ENCODE results near the gene KCNJ2.

Gene KCNJ2

DNA sequence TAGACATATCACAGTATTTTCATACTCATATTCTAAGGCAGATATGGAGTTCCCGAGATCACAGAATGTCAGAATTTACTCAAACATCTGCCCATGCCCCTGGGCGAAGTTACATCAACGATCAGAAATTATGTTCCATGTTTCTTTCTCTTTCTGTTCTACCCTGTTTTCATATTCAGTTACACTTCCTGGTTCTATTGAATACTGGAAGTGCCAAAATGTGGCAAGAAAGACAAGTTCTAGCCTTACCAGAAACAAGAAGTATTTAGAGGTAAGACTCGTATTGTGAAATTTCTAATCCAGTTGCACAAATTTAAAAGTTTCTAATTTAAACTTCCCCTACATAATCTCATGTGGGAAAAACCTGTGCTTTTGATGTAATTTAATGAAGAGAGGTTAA, 36.1 kb downstream of the KCNJ2 start:
- no peak for DNase-seq (ENCODE audit: low read depth)

DNA sequence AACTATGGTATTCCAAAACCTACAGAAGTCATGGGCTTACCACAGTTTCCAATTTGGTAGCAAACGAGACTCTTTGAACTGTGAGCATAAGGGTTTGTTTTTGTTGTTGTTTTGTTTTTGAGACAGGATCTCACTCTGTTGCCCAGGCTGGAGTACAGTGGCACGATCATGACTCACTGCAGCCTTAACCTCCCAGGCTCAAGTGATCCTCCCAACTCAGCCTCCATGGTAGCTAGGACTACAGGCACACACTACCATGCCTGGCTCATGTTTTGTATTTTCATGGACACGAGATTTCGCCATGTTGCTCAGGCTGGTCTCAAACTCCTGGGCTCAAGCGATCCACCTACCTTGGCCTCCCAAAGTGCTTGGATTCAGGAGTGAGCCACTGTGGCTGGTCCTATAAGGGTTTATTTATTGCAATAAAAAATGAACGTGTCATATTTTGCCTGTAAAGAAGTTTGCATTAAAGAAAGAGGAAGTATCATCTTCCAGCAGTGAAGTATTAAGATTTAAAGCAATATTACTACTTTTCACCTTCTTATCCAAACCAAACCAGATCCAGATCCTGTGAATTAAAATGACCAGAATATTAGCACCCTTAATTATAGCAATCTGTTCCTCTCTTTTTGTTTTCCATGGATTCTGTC, 37.2 kb downstream of the KCNJ2 start:
- DNase-seq (ENCODE audit: low read depth), result no peak

DNA sequence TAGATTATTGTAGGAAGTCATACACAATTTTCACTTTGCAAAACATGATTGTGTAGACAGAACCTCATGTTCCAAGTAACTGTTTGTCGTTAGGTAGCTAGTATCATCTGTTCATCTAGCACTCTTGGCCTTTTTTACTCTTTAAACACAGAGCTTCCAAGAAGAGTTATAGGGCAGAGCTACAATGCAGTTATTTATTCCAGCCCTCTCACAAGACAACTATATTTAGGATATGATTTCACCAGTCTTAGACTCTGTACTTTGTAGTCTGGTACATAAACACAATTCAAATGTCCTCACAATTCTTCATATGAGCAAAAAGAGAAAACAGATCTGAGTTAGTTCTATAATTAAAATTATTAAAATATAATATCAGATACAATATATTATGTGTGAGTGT, 37.9 kb downstream of the KCNJ2 start:
- no peak for DNase-seq (ENCODE audit: low read depth)

DNA sequence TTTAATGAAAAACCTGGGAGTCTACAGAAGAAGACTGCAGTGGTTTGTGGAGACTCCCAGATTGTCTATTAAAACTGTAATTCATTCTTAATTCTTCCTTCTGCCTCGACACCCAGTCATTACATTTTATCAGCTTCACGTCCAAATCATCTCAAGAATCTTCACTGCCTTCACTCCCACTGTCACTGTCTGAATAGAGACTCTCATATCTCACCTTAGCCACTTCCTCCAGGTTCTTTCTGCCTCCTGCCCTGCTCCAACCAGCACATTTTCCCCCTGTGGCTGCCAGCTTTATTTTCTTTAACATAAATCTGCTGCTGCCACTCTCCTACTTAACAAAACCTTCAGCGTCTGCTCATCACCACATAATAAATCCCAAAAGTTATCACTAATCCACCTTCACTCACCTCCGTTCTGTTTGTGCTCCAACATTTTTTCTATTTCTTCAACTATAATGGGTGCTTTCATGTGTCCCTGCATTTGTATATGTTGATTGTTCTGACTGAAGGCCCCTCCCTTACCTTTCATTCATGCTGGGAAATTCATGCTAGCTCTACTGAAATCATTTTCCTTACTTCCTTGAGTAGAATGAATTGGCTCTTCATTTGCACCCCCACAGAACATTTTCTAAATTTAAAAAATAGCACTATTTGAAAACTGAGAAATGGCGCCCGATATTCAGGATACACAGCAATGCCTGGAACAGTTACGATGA, 38.9 kb downstream of the KCNJ2 start:
- no peak for DNase-seq (ENCODE audit: low read depth)

DNA sequence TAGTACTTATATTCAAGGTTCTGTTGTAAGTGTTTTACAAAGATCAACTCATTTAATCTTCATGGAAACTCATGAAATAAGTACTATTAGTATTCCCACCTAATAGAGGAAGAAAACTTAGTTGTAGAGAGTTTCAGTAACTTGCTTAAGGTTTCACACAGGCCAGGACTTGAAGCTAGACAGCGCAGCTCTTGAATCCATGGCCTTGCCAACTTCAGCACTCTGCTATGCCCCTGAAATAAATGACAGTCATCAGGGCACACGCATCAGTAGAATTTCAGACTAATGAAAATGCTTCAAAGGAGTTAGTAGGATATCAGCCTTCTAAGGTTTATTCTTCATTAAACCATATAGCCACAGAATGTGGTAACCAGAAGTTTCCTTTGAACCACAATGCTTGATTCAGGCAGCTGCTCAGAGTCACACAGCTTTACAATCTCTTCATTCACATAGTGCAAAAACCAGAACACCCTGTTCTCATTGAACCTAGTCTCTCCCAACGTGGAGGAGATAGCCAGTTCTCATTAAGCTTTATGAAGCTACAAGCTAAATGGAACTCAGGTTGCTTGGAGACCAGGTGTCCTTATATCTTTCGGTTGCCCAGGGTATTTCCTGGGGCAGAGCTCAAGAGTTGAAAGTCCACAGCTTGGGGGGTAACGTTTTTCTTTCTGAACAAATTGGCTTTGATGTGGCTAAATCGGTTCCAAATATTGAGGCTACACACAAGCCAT, 39.7 kb downstream of the KCNJ2 start:
- DNase-seq (ENCODE audit: low read depth), result no peak

DNA sequence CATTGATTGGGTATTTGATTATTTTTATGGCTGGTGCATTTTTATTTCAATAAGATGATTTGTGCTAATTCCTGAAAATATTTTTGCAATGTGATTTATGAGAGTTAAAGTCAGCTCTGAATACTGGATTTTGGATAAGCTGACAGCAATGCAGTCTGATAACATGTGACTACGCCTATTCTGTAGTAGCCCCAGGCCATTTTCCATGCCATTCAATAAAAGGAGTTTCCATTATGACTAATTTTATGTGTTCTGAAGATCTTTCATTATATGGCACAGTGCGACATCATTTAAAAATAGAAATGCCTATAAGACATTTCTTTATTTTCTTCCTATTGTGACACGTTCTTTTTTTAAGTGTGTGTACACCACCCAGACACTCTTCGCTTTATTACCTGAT, 46.3 kb downstream of the KCNJ2 start:
- no peak for DNase-seq (ENCODE audit: low read depth)

DNA sequence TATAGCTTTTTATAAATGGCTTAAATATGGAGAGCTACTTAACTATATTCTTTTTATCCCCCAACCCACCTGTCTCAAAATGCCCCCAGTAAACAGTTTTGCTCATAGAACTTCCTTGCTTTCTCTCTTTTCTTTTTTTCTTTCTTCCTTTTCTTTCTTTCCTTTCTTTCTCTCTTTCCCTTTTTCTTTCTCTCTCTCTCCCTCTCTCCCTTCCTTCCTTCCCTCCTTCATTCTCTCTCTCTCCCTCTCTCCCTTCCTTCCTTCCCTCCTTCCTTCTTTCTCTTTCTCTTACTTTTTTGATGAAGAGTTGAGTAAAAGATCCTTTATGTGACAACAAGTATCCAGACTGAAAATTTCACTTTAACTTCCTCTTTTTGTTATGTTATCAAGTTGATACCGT, 48.2 kb downstream of the KCNJ2 start:
- DNase-seq (ENCODE audit: low read depth), result no peak

DNA sequence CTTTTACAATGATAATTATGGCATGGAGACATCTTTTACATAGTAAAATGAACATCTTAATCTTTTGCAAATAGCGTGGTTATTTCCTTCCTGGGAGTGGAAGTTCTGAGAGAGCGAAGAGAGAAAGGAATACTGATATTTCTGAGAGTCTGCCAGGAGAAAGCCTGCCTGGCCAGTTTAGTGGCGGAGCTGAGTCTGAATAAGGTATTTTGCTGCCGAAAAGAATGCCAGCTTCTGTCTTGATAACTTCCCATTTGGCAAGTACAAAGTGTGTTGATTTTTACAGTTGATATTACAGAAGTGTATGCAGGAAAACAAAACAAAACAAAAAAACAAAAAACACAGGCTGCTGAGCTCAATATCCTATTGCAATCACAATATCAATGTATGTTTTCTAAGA, 55.9 kb downstream of the KCNJ2 start:
- DNase-seq (ENCODE audit: low read depth), result no peak
